ENCODE data around the gene ERCC6. TPM values are rescaled to one million over a fixed set of nuclear protein-coding genes. Genes with fewer than 3 reads are reported as not detected.

ERCC6 gene
- polyA plus RNA-seq, 2 donors: 4.3 to 4.5 TPM

DNA sequence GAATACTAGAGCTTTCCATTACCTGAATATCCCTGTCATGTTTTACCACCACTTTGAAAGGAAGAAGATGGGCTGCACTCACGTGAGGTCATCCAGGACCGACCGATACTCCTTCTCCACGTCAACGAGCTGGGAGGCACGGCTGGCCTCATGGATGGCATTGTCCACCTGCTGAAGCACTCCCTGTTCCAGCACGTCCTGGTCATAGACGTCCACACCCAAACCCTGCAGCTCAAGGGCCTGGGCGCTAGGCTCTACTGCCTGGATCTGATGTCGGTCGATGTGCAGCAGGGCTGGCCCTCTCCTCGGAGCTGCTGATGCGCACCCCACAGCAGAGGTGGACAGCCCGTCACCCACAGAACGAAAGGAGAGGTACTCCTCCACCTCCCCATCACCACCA is 6.5 kb downstream of the ERCC6 start:
- Histone ChIP-seq H3K4me3 (ENCODE audit: low read depth in 1 of 2, low read length in 2 of 2) (no peak overlapping the region), H3K36me3 (ENCODE audit: control insufficient read depth in 2 of 2, insufficient read depth in 2 of 2, low read length in 1 of 2) (peaks cover 9 to 16% of the 10 kb centered on the region in 2 donors), H3K4me1 (ENCODE audit: control insufficient read depth in 2 of 2, insufficient read depth in 2 of 2, low read length in 1 of 2) (no peaks in the 10 kb centered on the region), H3K27ac (ENCODE audit: low read depth in 2 of 2, low read length in 1 of 2) (no peak overlapping the region), H3K9me3 (ENCODE audit: control insufficient read depth in 2 of 2, insufficient read depth in 1 of 2, low read depth in 1 of 2, low read length in 1 of 2) (no peaks in the 10 kb centered on the region), H3K27me3 (ENCODE audit: control insufficient read depth in 1 of 2, insufficient read depth in 2 of 2, low read length in 2 of 2) (no peaks in the 10 kb centered on the region)
- WGBS, 2 donors: 96 to 97% methylated on average over 15 of the region's 15 CpGs

DNA sequence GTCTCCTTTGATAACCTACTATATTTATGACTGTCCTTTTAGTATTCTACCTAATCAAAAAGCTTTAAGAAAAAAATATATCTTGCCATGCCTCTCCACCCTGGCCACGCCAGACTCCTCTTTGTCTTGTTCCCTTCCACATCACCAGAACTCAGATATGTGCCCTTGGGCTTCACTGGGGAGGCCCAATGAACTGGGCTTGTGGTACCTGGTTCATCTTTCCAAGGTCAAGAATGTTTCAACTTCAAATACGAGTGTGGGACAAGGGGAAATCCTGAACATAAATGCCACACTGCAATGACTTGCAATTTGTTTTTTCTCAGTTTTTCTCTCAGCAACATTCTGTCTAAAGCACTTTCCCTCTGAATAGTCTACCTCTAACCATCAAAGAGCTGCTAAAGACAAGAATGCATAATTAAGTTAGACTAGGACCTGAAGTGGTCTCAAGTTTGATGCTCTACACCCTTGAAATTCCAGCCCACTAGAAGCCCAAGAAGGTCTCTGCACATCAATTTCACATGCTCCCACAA is 9.9 kb downstream of the ERCC6 start:
- 81 to 88% methylated on average over 2 of the region's 2 CpGs for WGBS, 2 donors
- Histone ChIP-seq H3K27me3 (ENCODE audit: control insufficient read depth in 1 of 2, insufficient read depth in 2 of 2, low read length in 2 of 2) (no peaks in the 10 kb centered on the region), H3K36me3 (ENCODE audit: control insufficient read depth in 2 of 2, insufficient read depth in 2 of 2, low read length in 1 of 2) (peaks cover 13 to 22% of the 10 kb centered on the region in 2 donors), H3K4me3 (ENCODE audit: low read depth in 1 of 2, low read length in 2 of 2) (no peak overlapping the region), H3K4me1 (ENCODE audit: control insufficient read depth in 2 of 2, insufficient read depth in 2 of 2, low read length in 1 of 2) (no peaks in the 10 kb centered on the region), H3K27ac (ENCODE audit: low read depth in 2 of 2, low read length in 1 of 2) (no peak overlapping the region), H3K9me3 (ENCODE audit: control insufficient read depth in 2 of 2, insufficient read depth in 1 of 2, low read depth in 1 of 2, low read length in 1 of 2) (no peaks in the 10 kb centered on the region)

DNA sequence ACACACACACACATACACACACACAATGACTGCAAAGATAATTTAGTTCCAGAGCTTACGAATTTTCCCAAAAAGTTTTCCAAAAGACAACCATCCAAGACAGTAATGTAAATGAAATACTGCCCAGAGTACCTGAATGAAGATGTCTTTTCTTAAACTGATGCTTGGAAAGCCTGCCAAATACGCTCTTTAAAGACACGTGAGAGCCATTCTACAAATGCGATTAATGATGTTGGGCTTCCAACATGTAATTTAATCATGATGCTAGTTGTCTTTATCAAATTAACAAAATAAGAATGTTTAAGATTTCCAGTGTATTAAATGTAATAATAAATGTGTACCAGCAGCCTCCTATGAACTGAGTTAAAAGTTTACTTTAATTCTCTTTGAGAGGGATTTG is 11.1 kb downstream of the ERCC6 start:
- H3K36me3 ChIP-seq (ENCODE audit: control insufficient read depth in 2 of 2, insufficient read depth in 2 of 2, low read length in 1 of 2): peaks cover 13 to 24% of the 10 kb centered on the region in 2 donors

DNA sequence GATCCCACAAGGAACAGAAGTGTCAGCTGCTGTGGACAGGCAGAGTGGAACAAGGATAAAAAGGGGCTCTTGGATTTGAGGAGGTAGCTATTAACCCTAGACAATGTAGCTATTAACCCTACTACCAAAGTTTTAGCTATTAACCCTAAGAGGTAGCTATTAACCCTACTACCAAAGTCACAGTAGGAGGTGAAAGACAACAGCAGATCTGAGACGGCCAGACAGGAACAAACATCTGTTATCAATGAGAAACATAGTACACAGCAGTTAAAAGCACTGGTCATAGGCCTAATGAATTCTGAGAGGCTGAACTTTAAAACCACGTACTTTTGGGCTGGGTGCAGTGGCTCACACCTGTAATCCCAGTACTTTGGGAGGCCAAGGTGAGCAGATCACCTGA is 11.9 kb downstream of the ERCC6 start:
- Histone ChIP-seq H3K4me3 (ENCODE audit: low read depth in 1 of 2, low read length in 2 of 2) (no peak overlapping the region), H3K27ac (ENCODE audit: low read depth in 2 of 2, low read length in 1 of 2) (no peak overlapping the region), H3K36me3 (ENCODE audit: control insufficient read depth in 2 of 2, insufficient read depth in 2 of 2, low read length in 1 of 2) (peaks cover 13 to 20% of the 10 kb centered on the region in 2 donors), H3K27me3 (ENCODE audit: control insufficient read depth in 1 of 2, insufficient read depth in 2 of 2, low read length in 2 of 2) (no peaks in the 10 kb centered on the region), H3K4me1 (ENCODE audit: control insufficient read depth in 2 of 2, insufficient read depth in 2 of 2, low read length in 1 of 2) (no peaks in the 10 kb centered on the region), H3K9me3 (ENCODE audit: control insufficient read depth in 2 of 2, insufficient read depth in 1 of 2, low read depth in 1 of 2, low read length in 1 of 2) (no peaks in the 10 kb centered on the region)
- WGBS, 2 donors: 82 to 88% methylated on average over 2 of the region's 2 CpGs

More for the DNA sequence above, 11.1 kb downstream of the ERCC6 start:
- 92 to 94% methylated on average over 4 of the region's 4 CpGs for WGBS, 2 donors
- no peaks in the 10 kb centered on the region for H3K9me3 ChIP-seq (ENCODE audit: control insufficient read depth in 2 of 2, insufficient read depth in 1 of 2, low read depth in 1 of 2, low read length in 1 of 2)
- H3K27ac ChIP-seq (ENCODE audit: low read depth in 2 of 2, low read length in 1 of 2): no peak overlapping the region
- no peak overlapping the region for H3K4me3 ChIP-seq (ENCODE audit: low read depth in 1 of 2, low read length in 2 of 2)
- no peaks in the 10 kb centered on the region for H3K4me1 ChIP-seq (ENCODE audit: control insufficient read depth in 2 of 2, insufficient read depth in 2 of 2, low read length in 1 of 2)
- no peaks in the 10 kb centered on the region for H3K27me3 ChIP-seq (ENCODE audit: control insufficient read depth in 1 of 2, insufficient read depth in 2 of 2, low read length in 2 of 2)

DNA sequence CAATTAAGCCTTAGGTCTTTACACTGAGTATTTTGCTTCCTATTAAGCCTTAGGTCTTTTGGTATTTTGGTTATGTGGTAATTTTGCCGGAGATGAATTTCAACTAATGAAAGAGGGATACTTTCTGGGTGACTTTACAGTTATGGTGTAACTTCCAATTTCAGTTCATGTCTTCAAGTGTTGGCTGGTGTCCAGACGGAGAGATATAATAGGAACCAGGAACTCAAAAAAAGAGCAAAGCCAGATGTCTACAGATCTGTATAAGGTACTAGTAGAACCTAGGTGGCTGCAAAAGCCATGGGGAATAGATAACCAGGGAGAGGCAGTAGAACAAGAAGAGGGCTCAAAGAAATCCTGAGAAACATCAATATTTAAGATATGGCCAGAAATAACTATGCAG is 12.3 kb downstream of the ERCC6 start:
- no peak overlapping the region for H3K27ac ChIP-seq (ENCODE audit: low read depth in 2 of 2, low read length in 1 of 2)
- H3K9me3 ChIP-seq (ENCODE audit: control insufficient read depth in 2 of 2, insufficient read depth in 1 of 2, low read depth in 1 of 2, low read length in 1 of 2): no peaks in the 10 kb centered on the region
- H3K36me3 ChIP-seq (ENCODE audit: control insufficient read depth in 2 of 2, insufficient read depth in 2 of 2, low read length in 1 of 2): peaks cover 11 to 18% of the 10 kb centered on the region in 2 donors
- no peaks in the 10 kb centered on the region for H3K4me1 ChIP-seq (ENCODE audit: control insufficient read depth in 2 of 2, insufficient read depth in 2 of 2, low read length in 1 of 2)
- H3K27me3 ChIP-seq (ENCODE audit: control insufficient read depth in 1 of 2, insufficient read depth in 2 of 2, low read length in 2 of 2): no peaks in the 10 kb centered on the region
- WGBS, 2 donors: 64 to 77% methylated on average over 2 of the region's 2 CpGs
- no peak overlapping the region for H3K4me3 ChIP-seq (ENCODE audit: low read depth in 1 of 2, low read length in 2 of 2)

DNA sequence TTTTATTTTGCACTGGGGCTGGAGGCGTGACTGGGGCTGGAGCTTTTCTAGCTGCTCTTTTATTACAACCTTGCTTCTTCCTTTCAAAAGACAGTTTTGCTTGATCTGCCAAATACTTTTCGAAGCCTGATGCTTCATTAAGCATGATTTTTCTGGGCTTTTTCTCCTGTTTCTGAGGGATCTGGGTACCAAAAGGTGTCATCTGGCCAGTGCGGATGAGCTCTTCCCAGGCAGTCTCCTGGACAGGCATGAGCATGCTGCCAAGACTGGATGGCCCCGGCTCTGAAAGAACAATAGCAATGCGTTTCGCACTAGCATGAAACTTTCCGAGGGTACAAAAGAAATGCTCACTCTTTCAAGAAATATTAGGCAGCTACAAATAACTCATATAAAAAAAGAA is 14.4 kb downstream of the ERCC6 start:
- H3K27me3 ChIP-seq (ENCODE audit: control insufficient read depth in 1 of 2, insufficient read depth in 2 of 2, low read length in 2 of 2): no peaks in the 10 kb centered on the region
- H3K9me3 ChIP-seq (ENCODE audit: control insufficient read depth in 2 of 2, insufficient read depth in 1 of 2, low read depth in 1 of 2, low read length in 1 of 2): no peaks in the 10 kb centered on the region
- 90% methylated on average over 7 of the region's 7 CpGs for WGBS, 2 donors
- H3K36me3 ChIP-seq (ENCODE audit: control insufficient read depth in 2 of 2, insufficient read depth in 2 of 2, low read length in 1 of 2): peaks cover 13 to 16% of the 10 kb centered on the region in 2 donors
- no peak overlapping the region for H3K27ac ChIP-seq (ENCODE audit: low read depth in 2 of 2, low read length in 1 of 2)
- no peak overlapping the region for H3K4me3 ChIP-seq (ENCODE audit: low read depth in 1 of 2, low read length in 2 of 2)
- H3K4me1 ChIP-seq (ENCODE audit: control insufficient read depth in 2 of 2, insufficient read depth in 2 of 2, low read length in 1 of 2): no peaks in the 10 kb centered on the region

DNA sequence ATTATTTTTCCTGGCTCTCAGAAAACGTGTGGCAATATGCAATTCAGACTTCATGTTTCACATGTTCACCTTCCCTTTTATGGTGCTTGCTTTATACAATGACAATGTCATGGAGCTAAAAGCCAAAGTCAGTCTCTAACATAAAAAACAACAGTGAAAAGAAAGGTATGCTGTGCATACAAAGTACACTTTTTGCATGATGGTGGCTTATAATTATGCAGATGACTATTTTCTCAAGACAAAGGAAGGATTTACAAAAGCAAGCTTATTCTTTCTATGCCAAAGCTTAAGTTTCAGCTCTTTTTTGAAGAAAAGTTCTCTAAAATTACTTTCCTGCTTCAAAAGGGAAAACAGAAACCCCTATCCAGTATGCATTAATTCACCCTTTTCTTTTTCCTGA is 15.6 kb downstream of the ERCC6 start:
- Histone ChIP-seq H3K27me3 (ENCODE audit: control insufficient read depth in 1 of 2, insufficient read depth in 2 of 2, low read length in 2 of 2) (no peaks in the 10 kb centered on the region), H3K36me3 (ENCODE audit: control insufficient read depth in 2 of 2, insufficient read depth in 2 of 2, low read length in 1 of 2) (peaks cover 10 to 14% of the 10 kb centered on the region in 2 donors), H3K27ac (ENCODE audit: low read depth in 2 of 2, low read length in 1 of 2) (no peak overlapping the region), H3K4me3 (ENCODE audit: low read depth in 1 of 2, low read length in 2 of 2) (no peak overlapping the region), H3K4me1 (ENCODE audit: control insufficient read depth in 2 of 2, insufficient read depth in 2 of 2, low read length in 1 of 2) (no peaks in the 10 kb centered on the region), H3K9me3 (ENCODE audit: control insufficient read depth in 2 of 2, insufficient read depth in 1 of 2, low read depth in 1 of 2, low read length in 1 of 2) (no peaks in the 10 kb centered on the region)
- 45 to 51% methylated on average over 1 of the region's 1 CpG for WGBS, 2 donors

DNA sequence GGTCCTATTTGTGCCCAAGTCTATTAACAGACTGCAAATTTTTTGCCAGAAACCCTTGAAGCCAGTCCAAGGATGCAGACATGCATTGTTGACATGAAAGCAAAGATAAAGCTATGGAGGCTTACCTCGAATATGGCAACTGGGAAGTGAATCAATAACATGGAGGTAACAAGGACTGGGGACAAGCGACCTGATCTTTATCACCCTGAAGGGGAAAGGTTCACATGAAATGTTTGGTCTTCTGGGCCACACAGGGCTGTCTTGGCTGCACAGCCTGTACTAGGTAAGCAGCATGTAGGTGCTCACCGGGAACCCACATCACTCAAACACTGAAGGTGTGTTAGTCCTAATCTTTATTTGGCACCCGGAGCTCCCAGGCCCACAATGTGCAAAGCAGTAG is 17.9 kb downstream of the ERCC6 start:
- H3K9me3 ChIP-seq (ENCODE audit: control insufficient read depth in 2 of 2, insufficient read depth in 1 of 2, low read depth in 1 of 2, low read length in 1 of 2): no peaks in the 10 kb centered on the region
- no peak overlapping the region for H3K27ac ChIP-seq (ENCODE audit: low read depth in 2 of 2, low read length in 1 of 2)
- H3K4me1 ChIP-seq (ENCODE audit: control insufficient read depth in 2 of 2, insufficient read depth in 2 of 2, low read length in 1 of 2): no peaks in the 10 kb centered on the region
- H3K27me3 ChIP-seq (ENCODE audit: control insufficient read depth in 1 of 2, insufficient read depth in 2 of 2, low read length in 2 of 2): no peaks in the 10 kb centered on the region
- H3K36me3 ChIP-seq (ENCODE audit: control insufficient read depth in 2 of 2, insufficient read depth in 2 of 2, low read length in 1 of 2): peaks cover 11 to 14% of the 10 kb centered on the region in 2 donors
- H3K4me3 ChIP-seq (ENCODE audit: low read depth in 1 of 2, low read length in 2 of 2): no peak overlapping the region
- WGBS, 2 donors: 66 to 80% methylated on average over 4 of the region's 4 CpGs

DNA sequence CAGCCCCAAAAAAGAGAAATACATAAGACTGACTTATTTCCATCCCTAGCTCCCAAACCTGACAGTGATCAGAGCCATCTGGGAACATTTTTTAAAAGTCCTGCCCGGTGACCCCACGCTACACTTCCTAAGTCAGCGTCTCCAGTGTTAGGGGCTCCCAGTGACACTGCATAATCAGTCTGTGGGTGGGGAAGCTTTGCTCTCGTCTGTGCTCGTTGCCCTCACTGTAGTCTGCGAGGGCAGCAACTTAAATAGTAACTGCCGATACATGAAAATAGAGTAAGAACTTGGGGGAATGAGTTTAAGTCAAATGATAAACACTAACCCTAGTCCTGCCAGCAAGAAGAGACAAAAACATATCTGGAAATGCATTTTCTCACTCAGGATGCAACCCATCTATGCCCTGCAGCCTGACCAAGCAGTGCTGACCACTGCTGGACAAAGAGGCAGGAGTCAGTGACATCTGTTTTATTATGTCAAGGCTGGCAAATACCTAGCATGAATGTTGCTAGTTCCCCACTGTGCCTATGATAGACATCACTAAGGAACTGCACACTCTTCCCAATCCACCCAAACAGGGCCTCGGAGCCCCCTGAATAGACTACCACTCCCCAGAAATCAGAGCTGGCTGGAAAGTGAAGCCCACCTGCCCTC is 18.7 kb downstream of the ERCC6 start:
- Histone ChIP-seq H3K9me3 (ENCODE audit: control insufficient read depth in 2 of 2, insufficient read depth in 1 of 2, low read depth in 1 of 2, low read length in 1 of 2) (no peaks in the 10 kb centered on the region), H3K27ac (ENCODE audit: low read depth in 2 of 2, low read length in 1 of 2) (no peak overlapping the region), H3K4me3 (ENCODE audit: low read depth in 1 of 2, low read length in 2 of 2) (no peak overlapping the region), H3K4me1 (ENCODE audit: control insufficient read depth in 2 of 2, insufficient read depth in 2 of 2, low read length in 1 of 2) (no peaks in the 10 kb centered on the region), H3K27me3 (ENCODE audit: control insufficient read depth in 1 of 2, insufficient read depth in 2 of 2, low read length in 2 of 2) (no peaks in the 10 kb centered on the region), H3K36me3 (ENCODE audit: control insufficient read depth in 2 of 2, insufficient read depth in 2 of 2, low read length in 1 of 2) (peaks cover 11 to 12% of the 10 kb centered on the region in 2 donors)
- 76 to 79% methylated on average over 8 of the region's 8 CpGs for WGBS, 2 donors

DNA sequence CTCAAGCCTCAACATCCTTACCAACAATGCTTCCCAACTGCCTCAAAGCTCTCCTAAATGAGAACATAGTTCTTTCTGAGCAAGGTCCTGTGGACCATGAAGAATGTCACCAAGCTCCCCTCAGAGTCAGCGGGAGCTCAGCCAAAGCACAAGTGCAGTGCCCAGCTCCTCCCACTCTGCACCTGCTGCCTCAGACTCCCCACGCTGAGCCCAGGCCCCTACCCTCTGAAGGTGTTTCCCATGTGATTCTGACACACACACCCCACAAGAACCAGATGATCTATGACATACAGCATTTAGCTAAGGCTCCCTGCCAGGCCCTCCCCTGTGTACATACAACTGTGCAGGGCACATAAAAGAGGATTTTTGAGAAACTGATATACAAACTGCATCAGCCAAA is 19.2 kb downstream of the ERCC6 start:
- Histone ChIP-seq H3K4me3 (ENCODE audit: low read depth in 1 of 2, low read length in 2 of 2) (no peak overlapping the region), H3K9me3 (ENCODE audit: control insufficient read depth in 2 of 2, insufficient read depth in 1 of 2, low read depth in 1 of 2, low read length in 1 of 2) (no peaks in the 10 kb centered on the region), H3K27me3 (ENCODE audit: control insufficient read depth in 1 of 2, insufficient read depth in 2 of 2, low read length in 2 of 2) (no peaks in the 10 kb centered on the region), H3K36me3 (ENCODE audit: control insufficient read depth in 2 of 2, insufficient read depth in 2 of 2, low read length in 1 of 2) (peaks cover 10 to 11% of the 10 kb centered on the region in 2 donors), H3K27ac (ENCODE audit: low read depth in 2 of 2, low read length in 1 of 2) (no peak overlapping the region), H3K4me1 (ENCODE audit: control insufficient read depth in 2 of 2, insufficient read depth in 2 of 2, low read length in 1 of 2) (no peaks in the 10 kb centered on the region)
- WGBS, 2 donors: 71 to 76% methylated on average over 2 of the region's 2 CpGs
